Left ventricle myocardium inferior (tissue), 1 donor: ENCODE data around the gene MBIP. TPM values are rescaled to one million over a fixed set of nuclear protein-coding genes. Genes with fewer than 3 reads are reported as not detected.

ENCODE experiments used
- DNase-seq: peaks from one replicate; pipeline ENCODE4 v3.0.0-alpha.2; 2020
- H3K27ac ChIP-seq: fragments of 200-600 bp; replicated peaks from 2 replicates; pipeline ENCODE4 v1.8.0; 2021
- H3K27me3 ChIP-seq: fragments of 200-600 bp; 2 replicates; pipeline ENCODE4 v1.8.0; 2021; ENCODE audit warnings: low read depth
- H3K36me3 ChIP-seq: fragments of 200-600 bp; 2 replicates; pipeline ENCODE4 v1.8.0; 2021
- H3K4me1 ChIP-seq: fragments of 200-600 bp; 2 replicates; pipeline ENCODE4 v1.8.0; 2021
- H3K4me3 ChIP-seq: fragments of 200-600 bp; 2 replicates; pipeline ENCODE4 v1.8.0; 2021; ENCODE audit warnings: mild to moderate bottlenecking, moderate library complexity
- H3K9me3 ChIP-seq: fragments of 200-600 bp; replicated peaks from 2 replicates; pipeline ENCODE4 v1.8.0; 2021
- intact Hi-C: fragments of 100-400 bp; cut with micrococcal nuclease; formaldehyde crosslinking; loops from one replicate; pipeline ENCODE4 v1.11.0; 2022
- total RNA-seq: library from RNA; stranded (reverse); fragmentation: NEBNext Ultra II Directional; extraction: Animal tissue kit (Norgen Biotek cat#: 25700); gene quantifications from one replicate; pipeline ENCODE4 v1.2.1, GENCODE V29; 2021
- TF ChIP-seq, protein P1 (sequence below): fragments of 200-600 bp; IDR thresholded peaks from 2 replicates; pipeline ENCODE4 v1.8.0; 2021; ENCODE audit warnings: antibody characterized with exemption, mild to moderate bottlenecking, borderline replicate concordance
- donor health status: DM: no; HTN: yes; CAD: no; lungs with severe emphysema.

Gene MBIP
- total RNA-seq, 1 donor from 2014 or later = 8.4 TPM

DNA sequence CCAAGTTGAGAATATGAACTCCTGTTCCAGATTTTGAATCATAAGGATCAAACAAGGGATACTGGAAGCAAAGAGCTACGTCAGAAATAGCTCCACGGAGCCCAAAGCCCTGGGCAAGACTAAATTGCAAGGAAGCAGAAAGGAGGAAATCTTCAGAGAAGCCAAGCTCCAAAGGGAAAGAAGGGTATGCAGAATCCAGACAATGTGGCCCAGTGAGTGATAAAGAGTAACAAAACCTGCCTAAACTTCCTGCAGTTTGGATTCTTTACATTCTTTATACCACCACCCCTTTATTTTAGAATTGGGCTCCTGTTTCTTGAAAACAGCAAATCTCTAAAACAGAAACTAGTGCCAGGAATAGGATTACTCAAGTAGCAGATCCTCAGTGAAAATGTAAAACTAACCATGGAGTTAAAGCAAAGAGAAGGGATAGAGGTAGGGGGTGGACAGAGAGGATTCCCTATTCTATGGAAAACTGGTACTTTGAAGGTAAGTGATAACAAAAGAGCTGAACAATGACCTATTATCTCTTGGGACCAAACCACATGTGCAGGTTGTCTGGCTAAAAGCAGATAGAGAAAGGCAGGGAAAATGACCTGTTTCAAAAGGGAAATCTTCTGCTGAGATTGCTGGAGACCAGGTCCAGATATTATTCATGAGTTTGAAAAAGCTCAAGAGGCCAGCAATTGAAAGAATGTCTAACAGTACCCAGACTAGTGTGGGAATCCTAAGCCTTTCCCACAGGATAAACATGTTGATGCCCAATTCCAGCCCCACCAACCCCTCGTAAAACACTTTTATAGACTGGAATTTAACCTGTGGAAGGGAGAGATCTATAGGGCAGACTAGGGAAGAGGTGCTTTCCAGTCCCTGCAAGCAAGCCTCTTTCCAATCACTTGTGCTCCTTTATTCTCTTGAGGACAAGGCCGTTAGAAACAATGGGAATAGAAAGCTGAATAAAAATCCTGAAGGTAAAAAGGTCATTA is 24.5 kb downstream of the MBIP start:
- Histone ChIP-seq H3K36me3 (peaks cover 46% of the 10 kb centered on the region), H3K4me3 (no peak overlapping the region), H3K9me3 (no peaks in the 10 kb centered on the region), H3K27me3 (no peaks in the 10 kb centered on the region), H3K27ac (no peak overlapping the region), H3K4me1 (no peaks in the 10 kb centered on the region)
- intact Hi-C loops = no loop called here
- no peak for DNase-seq
- TF ChIP-seq, protein P1, sequence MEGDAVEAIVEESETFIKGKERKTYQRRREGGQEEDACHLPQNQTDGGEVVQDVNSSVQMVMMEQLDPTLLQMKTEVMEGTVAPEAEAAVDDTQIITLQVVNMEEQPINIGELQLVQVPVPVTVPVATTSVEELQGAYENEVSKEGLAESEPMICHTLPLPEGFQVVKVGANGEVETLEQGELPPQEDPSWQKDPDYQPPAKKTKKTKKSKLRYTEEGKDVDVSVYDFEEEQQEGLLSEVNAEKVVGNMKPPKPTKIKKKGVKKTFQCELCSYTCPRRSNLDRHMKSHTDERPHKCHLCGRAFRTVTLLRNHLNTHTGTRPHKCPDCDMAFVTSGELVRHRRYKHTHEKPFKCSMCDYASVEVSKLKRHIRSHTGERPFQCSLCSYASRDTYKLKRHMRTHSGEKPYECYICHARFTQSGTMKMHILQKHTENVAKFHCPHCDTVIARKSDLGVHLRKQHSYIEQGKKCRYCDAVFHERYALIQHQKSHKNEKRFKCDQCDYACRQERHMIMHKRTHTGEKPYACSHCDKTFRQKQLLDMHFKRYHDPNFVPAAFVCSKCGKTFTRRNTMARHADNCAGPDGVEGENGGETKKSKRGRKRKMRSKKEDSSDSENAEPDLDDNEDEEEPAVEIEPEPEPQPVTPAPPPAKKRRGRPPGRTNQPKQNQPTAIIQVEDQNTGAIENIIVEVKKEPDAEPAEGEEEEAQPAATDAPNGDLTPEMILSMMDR = no peak

DNA sequence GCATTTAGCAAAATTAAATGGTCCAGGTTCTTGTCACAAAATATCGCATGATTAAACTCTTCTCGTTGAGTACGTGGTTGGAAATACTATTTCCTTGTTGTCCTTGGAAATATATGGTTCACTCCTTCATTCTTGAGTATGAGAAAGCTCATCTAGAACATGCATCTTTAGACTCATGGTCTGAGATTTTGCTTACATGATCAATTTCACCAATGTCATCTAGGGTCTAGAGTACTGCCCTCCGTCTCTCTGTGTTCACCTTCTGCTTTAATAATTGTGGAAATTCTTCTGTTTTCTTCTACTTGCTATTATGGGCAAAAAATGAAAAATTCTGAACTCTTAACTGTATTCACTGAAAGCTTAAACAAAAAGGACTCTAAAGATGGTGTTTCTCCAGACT is 25.9 kb downstream of the MBIP start:
- H3K4me3 ChIP-seq = no peak overlapping the region
- no peak overlapping the region for H3K27ac ChIP-seq
- TF ChIP-seq, protein P1 = no peak
- H3K36me3 ChIP-seq = peaks cover 32% of the 10 kb centered on the region
- no peaks in the 10 kb centered on the region for H3K9me3 ChIP-seq
- H3K27me3 ChIP-seq = no peaks in the 10 kb centered on the region
- H3K4me1 ChIP-seq = no peaks in the 10 kb centered on the region
- no peak for DNase-seq
- intact Hi-C loops = no loop called here

DNA sequence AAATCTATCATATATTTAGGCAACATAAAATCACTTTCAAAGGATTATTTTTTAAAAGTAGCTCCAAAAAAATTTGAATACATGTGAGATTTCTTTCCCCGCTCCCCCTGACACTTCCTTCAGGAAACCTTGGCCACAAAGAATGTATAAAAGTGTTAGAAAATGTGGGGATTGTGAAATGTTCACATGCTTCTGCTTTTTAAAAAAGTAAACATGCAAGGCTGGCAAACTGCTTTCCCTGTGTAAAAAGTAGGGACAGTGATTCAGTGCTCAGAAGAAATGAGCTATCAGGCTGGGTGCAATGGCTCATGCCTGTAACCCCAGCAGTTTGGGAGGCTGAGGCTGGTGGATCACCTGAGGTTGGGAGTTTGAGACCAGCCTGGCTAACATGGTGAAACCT is 26.6 kb downstream of the MBIP start:
- Histone ChIP-seq H3K36me3 (peaks cover 24% of the 10 kb centered on the region), H3K27me3 (no peaks in the 10 kb centered on the region), H3K4me1 (no peaks in the 10 kb centered on the region), H3K4me3 (no peak overlapping the region), H3K27ac (no peak overlapping the region), H3K9me3 (no peaks in the 10 kb centered on the region)
- intact Hi-C loops = no loop called here
- DNase-seq = no peak
- TF ChIP-seq, protein P1 = no peak

DNA sequence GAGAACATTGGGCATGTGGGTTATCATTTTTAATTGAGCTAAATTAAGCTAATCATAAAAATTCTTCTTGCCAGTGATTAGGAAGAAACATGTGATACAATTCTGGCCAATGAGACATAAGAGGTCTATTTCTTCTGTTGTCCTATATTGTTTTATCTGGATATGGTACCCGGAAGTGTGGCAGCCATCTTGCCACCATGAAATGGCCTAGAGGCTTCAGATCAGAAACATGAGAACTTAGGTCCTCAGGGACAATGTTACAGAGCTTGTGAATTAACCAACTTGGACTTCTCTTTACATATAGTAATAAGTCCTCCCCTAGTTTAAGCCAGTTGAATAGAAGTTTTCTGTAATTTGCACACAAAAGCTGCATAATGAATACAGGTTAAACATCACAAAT is 30.5 kb downstream of the MBIP start:
- DNase-seq = no peak
- H3K27me3 ChIP-seq = peaks cover 7% of the 10 kb centered on the region
- no peaks in the 10 kb centered on the region for H3K4me1 ChIP-seq
- H3K4me3 ChIP-seq = no peak overlapping the region
- H3K27ac ChIP-seq = no peak overlapping the region
- TF ChIP-seq, protein P1 = no peak
- H3K36me3 ChIP-seq = no peaks in the 10 kb centered on the region
- intact Hi-C loops = no loop called here
- no peaks in the 10 kb centered on the region for H3K9me3 ChIP-seq

DNA sequence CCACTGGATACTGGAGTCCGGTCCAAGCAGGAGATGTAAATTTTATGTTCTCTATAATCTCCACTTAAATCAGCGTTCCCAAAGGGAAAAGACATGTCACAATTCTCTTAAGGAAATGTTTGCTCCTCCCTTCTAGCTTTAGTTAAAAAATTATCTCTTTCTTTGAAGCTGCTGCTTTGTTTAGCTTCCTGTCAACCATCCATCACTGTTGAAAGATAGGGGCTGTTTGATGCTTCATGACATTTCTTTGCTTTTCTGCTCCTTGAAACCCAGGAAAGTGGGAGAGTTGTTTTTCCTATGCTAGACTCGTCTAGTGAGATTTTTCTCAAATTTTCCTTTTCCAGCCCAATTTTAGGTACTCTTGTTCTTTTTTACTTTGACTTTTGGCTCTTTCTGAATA is 31.9 kb downstream of the MBIP start:
- Histone ChIP-seq H3K9me3 (no peaks in the 10 kb centered on the region), H3K36me3 (no peaks in the 10 kb centered on the region), H3K4me3 (no peak overlapping the region), H3K4me1 (no peaks in the 10 kb centered on the region), H3K27ac (no peak overlapping the region), H3K27me3 (peaks cover 14% of the 10 kb centered on the region)
- TF ChIP-seq, protein P1 = no peak
- no peak for DNase-seq
- intact Hi-C loops = no loop called here
